H4 (cell line): ENCODE results near the gene SPATS2L. TPM values are rescaled to one million over a fixed set of nuclear protein-coding genes. Genes with fewer than 3 reads are reported as not detected.

Source experiments
- DNase-seq: peaks from one replicate; pipeline ENCODE4 v3.0.0-alpha.2; 2015; ENCODE audit warnings: low spot score
- total RNA-seq: library from RNA; depleted of rRNA; stranded (reverse); fragments of >200 nt; shearing (Covaris generic); gene quantifications from 2 replicates; pipeline ENCODE4 v1.2.3, GENCODE V29; 2014

Gene SPATS2L
- total RNA-seq, 1 experiment from 2014 or later, result 68.1 TPM

- no peak for DNase-seq
These were observed 42.5 kb downstream of the SPATS2L start for GRCh38 chr2:200348897-200349563.

- DNase-seq, result no peak
These were observed 43.4 kb downstream of the SPATS2L start for GRCh38 chr2:200349868-200350267.

GRCh38 chr2:200350850-200351285 is 44.4 kb downstream of the SPATS2L start:
- DNase-seq, result no peak

GRCh38 chr2:200351815-200352214 is 45.3 kb downstream of the SPATS2L start:
- no peak for DNase-seq

- no peak for DNase-seq
These were observed 46.1 kb downstream of the SPATS2L start for GRCh38 chr2:200352636-200353035.

- no peak for DNase-seq
These were observed 46.6 kb downstream of the SPATS2L start for GRCh38 chr2:200353120-200353519.

- DNase-seq, result no peak
These were observed 47.4 kb downstream of the SPATS2L start for GRCh38 chr2:200353874-200354273.

- no peak for DNase-seq
These were observed 48.6 kb downstream of the SPATS2L start for GRCh38 chr2:200354833-200355751.

GRCh38 chr2:200356321-200356720 is 49.8 kb downstream of the SPATS2L start:
- no peak for DNase-seq

- no peak for DNase-seq
These were observed 50.4 kb downstream of the SPATS2L start for GRCh38 chr2:200356857-200357384.

- no peak for DNase-seq
These were observed 51.4 kb downstream of the SPATS2L start for GRCh38 chr2:200357845-200358244.

- no peak for DNase-seq
These were observed 53.1 kb downstream of the SPATS2L start for GRCh38 chr2:200359552-200359951.

- DNase-seq, result no peak
These were observed 53.9 kb downstream of the SPATS2L start for GRCh38 chr2:200360364-200360763.

- DNase-seq, result no peak
These were observed 55.9 kb downstream of the SPATS2L start for GRCh38 chr2:200362202-200362917.

GRCh38 chr2:200363279-200363678 is 56.8 kb downstream of the SPATS2L start:
- no peak for DNase-seq

GRCh38 chr2:200364142-200364541 is 57.6 kb downstream of the SPATS2L start:
- DNase-seq, result no peak

GRCh38 chr2:200364620-200365019 is 58.1 kb downstream of the SPATS2L start:
- DNase-seq, result no peak

- DNase-seq, result no peak
These were observed 58.7 kb downstream of the SPATS2L start for GRCh38 chr2:200365209-200365608.

GRCh38 chr2:200367155-200367554 is 60.7 kb downstream of the SPATS2L start:
- DNase-seq, result no peak

GRCh38 chr2:200369886-200370285 is 63.4 kb downstream of the SPATS2L start:
- DNase-seq, result no peak

- no peak for DNase-seq
These were observed 66.7 kb downstream of the SPATS2L start for GRCh38 chr2:200373231-200373630.

- DNase-seq, result peak; percentile 55
These were observed 67.5 kb downstream of the SPATS2L start for GRCh38 chr2:200373973-200374416.
